Measurements from ENCODE around the gene RUFY1.

DNA sequence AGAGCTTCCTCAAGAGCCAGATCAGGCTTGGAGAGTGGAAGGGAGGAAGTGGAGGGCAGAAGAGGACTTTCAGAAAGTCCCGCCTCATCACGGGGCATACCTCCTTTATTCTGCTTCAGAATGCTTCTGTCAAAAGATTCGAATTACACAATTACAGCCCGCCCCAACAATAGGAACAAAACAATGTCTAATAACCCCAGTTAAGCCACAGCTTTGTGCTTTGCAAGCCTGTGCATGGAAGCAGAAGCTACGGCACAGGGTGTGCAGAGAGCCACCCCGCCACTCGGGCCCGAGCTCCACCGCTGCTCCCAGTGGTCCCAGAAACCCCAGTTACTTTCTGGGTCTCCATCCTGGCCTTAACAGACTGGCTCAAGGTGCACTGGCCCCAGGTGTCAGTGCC lies 49.6 kb downstream of the RUFY1 start:
- TF ChIP-seq, protein P1, sequence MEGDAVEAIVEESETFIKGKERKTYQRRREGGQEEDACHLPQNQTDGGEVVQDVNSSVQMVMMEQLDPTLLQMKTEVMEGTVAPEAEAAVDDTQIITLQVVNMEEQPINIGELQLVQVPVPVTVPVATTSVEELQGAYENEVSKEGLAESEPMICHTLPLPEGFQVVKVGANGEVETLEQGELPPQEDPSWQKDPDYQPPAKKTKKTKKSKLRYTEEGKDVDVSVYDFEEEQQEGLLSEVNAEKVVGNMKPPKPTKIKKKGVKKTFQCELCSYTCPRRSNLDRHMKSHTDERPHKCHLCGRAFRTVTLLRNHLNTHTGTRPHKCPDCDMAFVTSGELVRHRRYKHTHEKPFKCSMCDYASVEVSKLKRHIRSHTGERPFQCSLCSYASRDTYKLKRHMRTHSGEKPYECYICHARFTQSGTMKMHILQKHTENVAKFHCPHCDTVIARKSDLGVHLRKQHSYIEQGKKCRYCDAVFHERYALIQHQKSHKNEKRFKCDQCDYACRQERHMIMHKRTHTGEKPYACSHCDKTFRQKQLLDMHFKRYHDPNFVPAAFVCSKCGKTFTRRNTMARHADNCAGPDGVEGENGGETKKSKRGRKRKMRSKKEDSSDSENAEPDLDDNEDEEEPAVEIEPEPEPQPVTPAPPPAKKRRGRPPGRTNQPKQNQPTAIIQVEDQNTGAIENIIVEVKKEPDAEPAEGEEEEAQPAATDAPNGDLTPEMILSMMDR (optimal IDR thresholded peaks at IDR 0.05 in 1 of 3, IDR thresholded peaks at IDR 0.05 in 1 of 3, conservative IDR thresholded peaks at IDR 0.05 in 1 of 3; ENCODE audit: extremely low read depth in 1 of 3, insufficient read depth in 2 of 3, low read length in 3 of 3), result no peak
- TF ChIP-seq EZH2 (IDR thresholded peaks at IDR 0.05; ENCODE audit: low read length), result no peak
